Amygdala (tissue), 56 donors: ENCODE measurements around the gene JMJD1C.

ENCODE experiments used
- DNase-seq, 56 donors: peaks; one replicate each; lab custom pipeline; 2025; lab: John Stamatoyannopoulos, UW

Gene JMJD1C

DNA sequence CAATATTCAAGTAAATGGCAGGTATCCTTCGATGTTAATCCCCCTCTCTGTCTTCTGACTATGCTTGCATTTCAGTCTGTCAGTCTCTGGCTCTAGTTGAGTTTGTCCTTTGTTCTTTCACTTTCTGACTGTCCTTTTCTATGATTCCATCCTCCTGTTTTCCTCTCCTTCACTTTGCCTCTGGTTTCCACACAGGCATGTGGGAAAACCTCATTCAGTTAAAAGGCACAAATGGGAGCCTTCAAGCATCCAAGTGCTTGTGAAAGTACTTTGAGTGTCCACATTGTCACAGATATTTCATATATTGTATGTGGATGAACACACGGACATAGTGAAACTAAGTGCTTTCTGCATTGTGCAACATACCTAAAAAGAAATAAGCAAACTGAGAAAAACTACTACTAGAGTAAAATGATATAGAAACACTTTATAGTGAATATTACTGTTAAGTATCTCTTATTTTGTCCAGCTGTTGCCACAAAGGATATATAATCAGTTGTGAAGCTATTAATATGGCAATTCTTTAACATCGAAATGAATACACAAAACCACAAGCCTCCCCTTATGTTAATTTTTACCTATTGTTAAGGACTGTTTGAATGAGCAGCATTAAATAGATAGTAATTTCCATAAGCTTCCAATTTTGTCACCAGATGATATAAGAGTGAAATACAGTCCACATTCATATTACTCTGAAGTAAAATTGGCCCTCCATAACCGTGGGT lies 260.9 kb downstream of the JMJD1C start:
- DNase-seq = no peak

DNA sequence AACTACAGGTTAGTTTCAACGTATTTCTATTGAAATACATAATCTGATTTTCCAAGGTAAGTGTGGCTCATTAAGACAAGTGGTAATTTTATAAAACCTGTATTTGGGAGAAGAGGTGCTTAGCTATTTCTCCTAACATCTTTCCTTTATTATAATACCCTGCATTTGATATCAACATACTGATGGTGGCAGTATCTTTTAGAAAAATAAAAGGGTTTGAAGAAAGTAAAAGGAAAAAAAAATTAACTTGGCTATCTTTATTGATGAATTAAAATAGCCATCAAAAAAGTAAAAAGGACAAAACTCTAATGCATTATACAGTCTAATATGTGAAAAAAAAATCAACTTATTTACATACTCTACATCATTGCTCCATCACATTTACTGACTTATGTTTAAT lies 264.7 kb downstream of the JMJD1C start:
- DNase-seq = no peak

DNA sequence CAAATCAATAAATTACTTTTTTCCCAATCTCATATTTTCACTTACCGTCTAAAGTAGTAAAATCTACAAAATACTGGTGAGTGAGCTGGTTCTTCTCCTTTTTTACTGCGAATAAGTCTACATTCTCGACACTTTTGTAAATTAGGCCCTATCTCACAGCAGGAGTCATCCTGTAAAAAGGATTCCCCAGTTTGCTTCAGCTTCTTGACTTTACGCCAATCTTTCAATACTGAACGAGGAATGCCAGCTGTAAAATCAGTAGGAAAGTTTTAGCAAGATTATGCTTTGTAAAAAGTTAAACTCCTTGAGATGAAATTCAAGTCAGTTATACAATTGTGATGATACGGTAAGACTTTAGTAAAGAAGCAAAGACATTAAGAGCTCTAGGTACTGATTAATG lies 265.3 kb downstream of the JMJD1C start:
- DNase-seq = no peak

DNA sequence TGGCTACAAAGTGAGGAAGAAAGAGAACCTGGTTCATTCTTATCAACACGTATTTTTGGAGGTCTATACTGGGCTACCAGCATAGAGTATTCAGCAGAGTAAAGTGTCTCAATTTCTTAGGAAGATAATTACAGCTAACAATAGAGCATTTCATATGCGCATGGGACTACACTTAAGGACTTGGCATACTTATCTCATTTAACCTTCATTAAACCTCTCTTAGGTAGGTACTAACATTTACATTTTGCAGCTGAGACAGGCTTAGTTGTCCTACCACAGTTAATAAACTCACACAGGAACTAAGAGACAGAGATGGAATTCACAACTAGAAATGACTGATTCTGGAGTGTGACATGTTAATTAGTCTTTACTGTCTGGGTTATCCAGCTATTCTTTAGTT lies 266.1 kb downstream of the JMJD1C start:
- DNase-seq = no peak

DNA sequence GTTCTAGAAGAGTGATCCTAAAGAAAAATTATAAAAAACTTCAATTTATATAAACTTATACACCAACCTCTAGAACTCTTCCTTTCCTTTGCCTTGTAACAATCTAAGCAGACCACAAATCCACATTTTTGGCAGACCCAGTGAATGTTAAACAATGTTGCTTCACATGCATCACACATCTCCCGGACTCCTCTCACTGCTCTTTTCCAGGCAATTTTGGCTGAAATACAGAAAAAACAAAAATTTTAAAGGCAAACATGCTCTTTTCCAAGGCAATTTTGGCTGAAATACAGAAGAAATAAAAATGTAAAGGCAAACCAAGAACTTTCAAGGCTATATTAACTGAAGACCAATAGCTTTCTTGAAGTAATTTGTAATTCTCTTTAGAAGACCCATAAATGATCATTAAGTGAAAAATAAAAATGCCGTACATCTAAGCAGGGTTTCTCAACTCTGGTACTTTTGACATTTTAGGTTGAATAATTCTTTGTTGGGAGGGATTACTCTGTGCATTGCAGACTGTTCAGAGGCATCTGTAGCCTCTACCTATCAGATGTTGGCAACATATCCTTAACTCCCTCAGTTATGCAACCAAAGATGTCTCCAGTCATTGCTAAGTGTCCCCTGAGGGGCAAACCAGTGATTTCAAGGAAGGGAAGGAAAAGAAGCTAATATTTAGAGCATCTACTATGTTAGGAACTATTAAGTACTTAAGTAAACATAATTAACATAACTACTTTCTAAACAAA lies 268.3 kb downstream of the JMJD1C start:
- no peak for DNase-seq

GRCh38 chr10:63192826-63193225 lies 273.0 kb downstream of the JMJD1C start:
- DNase-seq = no peak

DNA sequence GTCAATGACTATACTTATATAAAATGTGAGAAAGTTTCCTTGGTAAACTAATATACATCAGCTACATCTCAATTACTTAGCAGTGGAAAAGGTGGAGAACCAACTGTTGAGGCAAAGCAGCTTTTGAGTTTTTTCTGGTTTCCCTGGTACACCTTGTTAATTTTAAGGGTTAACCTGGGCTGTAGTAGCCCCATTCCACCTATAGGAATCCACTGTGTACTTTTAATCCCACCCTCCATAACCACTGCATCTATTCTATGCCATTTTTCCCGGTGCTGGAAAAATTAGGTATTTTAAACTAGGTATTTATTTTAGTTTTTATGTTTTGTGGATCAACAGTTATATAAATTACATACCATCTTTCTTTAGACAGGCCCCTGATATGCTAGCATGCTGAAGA lies 290.2 kb downstream of the JMJD1C start:
- DNase-seq = no peak

DNA sequence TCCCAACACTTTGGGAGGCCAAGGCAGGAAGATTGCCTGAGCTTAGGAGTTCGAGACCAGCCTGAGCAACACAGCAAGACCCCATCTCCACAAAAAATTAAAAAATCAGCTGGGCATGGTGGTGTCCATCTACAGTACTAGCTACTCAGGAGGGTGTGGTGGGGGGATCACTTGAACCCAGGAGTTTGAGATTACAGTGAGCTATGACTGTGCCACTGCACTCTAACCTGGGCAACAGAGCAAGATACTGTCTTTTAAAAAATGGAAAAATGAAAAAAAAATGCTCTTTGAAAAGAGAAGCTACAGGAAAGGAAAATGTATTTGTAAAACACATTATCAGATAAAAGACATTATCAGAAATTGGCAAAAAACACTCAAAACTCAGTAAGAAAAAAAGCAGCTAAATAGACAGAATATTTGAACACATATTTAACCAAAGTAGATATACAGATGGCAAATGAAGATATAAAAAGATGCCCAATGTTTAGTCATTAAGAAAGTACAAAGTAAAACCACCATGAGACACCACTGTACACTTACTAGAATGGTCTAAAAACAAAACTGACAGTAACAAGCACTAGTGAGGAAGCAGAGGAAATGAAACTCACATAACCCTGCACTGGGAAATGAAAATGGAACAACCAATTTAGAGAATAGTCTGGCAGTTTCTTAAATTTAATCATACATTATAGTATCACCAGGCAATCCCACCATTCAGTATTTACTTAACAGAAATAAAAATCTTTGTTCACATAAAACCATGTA lies 292.1 kb downstream of the JMJD1C start:
- DNase-seq = no peak

DNA sequence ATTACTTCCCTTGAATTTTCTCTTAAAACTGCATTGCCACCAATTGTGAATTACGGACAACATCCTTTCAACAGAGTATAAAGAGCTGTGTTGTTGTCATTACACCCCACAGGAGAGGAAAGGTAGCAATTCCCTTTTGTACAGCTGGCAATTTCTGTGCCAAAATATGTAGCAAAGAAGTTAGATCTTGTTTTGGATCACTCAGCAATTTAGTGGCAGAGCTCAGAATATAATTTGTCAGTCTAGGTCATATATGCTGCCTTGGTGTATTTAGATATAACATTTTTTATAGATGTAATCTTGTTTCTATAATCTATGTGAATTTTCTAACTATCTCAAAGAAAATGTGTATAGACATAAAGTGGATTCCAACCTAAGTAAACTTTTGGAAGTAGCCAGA lies 293.9 kb downstream of the JMJD1C start:
- no peak for DNase-seq

- no peak for DNase-seq
Measured at GRCh38 chr10:63171255-63171855, 294.4 kb downstream of the JMJD1C start.

DNA sequence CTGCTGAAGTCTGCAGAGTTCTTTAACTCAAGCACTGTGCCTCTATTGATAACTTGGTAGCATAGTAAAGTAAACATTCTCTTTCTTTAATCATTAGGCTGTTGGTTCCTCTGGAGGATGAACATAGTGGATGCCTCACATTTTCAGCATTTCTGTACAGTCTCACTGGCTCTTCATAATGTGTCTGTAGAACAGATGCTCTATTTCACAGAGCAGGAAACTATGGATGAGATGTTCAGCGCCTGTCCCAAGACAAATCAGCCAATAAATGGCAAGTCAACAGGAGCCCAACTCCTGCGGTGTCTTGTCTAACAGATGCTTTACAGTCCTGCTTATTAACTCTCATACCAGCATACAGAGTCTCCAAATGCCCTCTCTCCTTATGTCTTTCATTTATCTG lies 296.2 kb downstream of the JMJD1C start:
- DNase-seq = no peak

GRCh38 chr10:63168821-63169462 lies 296.8 kb downstream of the JMJD1C start:
- no peak for DNase-seq

GRCh38 chr10:63166742-63167258 lies 299.0 kb downstream of the JMJD1C start:
- peak in 4 of 56 donors; percentile 3 to 27 (median 7) for DNase-seq

DNA sequence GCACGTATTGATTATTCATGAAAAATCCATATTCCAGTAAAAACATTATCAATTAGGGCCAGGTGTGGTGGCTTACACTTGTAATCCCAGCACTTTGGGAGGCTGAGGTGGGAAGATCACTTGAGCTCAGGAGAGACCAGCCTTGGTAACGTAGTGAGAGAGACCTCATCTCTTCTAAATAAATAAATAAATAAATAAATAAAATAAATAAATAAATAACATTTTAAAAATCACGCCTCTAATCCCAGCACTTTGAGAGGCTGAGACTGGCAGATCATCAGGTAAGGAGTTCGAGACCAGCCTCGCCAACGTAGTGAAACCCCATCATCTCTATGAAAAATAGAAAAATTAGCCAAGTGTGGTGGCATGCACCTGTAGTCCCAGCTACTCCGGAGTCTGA lies 300.5 kb downstream of the JMJD1C start:
- DNase-seq = no peak

DNA sequence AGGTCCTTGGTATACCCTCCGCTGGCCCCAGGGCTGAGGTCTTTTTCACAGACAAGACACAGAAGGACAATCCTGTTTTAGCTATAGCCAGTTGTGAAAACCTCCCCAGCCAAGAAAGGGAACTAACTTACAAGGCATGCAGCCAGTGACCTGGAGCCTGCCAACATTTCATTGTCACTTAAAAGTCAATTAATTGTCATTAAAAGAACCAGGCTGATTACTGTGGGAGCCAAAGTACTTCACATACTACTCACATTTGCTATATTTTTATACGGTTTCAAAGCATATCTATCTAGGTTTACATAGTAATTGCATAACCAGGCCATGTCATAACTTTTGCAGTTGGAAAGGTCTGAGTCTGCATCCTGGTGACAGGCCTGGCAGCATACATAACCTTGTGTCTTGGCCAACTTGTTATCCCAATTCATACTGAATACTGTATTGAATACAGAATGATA lies 301.6 kb downstream of the JMJD1C start:
- DNase-seq = no peak

DNA sequence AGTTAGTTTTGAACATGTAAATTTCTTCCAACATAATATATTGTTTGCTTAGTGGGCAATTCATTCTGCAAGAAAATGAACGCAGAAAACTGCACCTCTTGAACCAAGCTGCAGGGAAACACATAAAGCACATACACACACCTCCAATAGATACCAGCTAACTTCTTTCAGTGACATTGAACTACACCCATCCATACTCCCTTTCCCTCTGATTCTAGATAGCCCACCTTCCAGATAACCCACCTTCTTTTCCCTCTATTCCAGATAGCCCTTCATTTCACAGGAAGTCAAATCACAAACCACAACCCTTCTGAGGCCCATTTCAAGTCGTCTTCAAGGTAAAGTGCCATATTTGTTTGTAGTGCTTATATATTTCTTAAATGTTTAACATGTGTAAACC lies 304.2 kb downstream of the JMJD1C start:
- DNase-seq = no peak

DNA sequence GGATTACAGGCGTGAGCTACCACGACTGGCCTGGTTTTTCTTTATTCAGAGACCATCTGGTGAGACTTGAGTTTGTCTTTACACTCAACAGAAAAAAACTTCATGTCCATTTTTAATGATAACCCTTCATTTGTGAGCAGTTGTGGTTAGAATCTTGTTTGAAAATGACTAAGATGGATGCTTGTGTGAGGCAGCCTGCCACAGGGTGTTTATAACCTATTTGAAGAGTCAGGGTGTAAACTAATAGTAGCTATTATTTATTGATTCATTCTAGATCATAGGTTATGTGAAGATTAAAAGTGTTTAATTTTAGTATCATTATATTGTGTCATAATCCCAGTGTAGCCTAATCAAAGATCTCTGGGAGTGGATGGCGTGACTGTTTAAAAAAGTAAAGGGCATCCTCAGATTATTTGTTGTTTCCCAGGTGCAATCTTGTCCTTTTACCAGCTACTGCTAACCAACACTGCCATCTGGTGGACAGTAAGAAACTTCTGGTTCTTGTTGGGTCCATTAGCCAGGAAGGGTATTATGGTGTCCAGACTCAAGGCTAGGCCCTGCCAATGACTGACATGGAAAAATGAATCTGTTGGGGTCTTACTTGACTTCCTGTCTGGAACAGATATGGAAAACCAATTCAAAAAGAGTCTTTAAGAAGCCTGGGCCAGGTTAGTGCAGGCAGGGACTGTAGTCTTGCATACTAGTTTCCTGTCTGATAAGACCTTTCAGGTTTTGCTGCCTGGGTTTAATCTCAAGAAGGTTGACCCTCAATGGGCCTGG lies 307.7 kb downstream of the JMJD1C start:
- peak in 24 of 56 donors; percentile 1 to 46 (median 13) for DNase-seq

DNA sequence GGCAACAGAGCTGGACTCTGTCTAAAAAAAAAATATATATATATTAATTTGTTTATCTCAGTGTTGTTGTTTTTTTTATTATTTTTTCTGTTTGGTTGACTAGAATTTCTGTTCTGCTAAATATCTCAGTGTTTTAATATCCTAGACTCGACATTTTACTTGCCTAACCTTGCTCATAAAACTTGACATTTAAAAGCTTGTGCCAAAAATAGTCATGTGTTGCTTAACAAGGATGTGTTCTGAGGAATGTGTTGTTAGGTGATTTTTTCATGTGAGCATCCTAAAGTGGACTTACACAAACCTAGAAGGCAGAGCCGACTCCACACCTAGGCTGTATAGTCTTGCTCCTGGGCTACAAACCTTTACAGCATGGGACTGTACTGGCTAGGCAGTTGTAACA lies 309.5 kb downstream of the JMJD1C start:
- DNase-seq = no peak

DNA sequence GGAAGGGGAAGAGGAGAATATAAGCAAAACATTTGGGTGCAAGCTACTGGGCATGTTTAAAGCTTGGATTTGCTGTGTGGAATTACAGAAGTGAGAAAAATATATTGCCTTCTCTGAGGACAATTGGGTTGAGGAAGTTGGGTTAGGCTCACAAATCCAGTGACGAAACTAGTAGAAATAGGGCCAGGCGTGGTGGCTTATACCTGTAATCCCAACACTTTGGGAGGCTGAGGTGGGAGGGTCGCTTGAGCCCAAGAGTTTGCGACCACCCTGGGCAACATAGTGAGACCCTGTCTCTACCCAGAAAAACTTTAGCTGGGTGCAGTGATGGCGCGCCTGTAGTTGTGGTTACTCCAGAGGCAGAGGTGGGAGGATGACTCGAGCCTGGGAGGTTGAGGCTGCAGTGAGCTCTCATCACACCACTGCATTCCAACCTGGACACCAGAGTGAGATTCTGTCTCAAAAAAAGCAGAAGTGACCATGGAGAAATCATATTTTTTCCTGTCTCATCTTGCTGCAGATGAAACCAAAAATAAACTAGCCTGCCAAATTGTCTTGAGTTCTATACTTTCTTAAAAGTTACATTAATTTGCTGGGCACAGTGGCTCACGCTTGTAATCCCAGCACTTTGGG lies 310.3 kb downstream of the JMJD1C start:
- no peak for DNase-seq
